B cell (primary cell): ENCODE measurements around the gene GRK5. TPM values are rescaled to one million over a fixed set of nuclear protein-coding genes. Genes with fewer than 3 reads are reported as not detected.
"Not testable (repeated sequence)": the region's sequence is repeated elsewhere in the genome, so short reads cannot be mapped to it uniquely, and the experiment has no call there.

ENCODE experiments used
- ATAC-seq: fragments of 200-7000 bp; cut with Tn5 transposase; one replicate; pipeline ENCODE4 v1.10.0; 2021; ENCODE audit warnings: low read depth, mild to moderate bottlenecking, moderate number of reproducible peaks, moderate library complexity
- CTCF ChIA-PET: fragments of 350-600 bp; sonication (Branson Sonifier 250); formaldehyde crosslinking; loops from one replicate; lab custom pipeline; 2021; ENCODE audit warnings: antibody characterized with exemption, inconsistent platforms; lab: Charles Lee
- POLR2A ChIA-PET: fragments of 350-600 bp; sonication (Branson Sonifier 250); formaldehyde crosslinking; loops from one replicate; lab custom pipeline; 2021; ENCODE audit warnings: antibody characterized with exemption; lab: Charles Lee
- DNase-seq: peaks from one replicate; pipeline ENCODE4 v3.0.0; 2013
- H2AFZ ChIP-seq: 2 replicates; pipeline ENCODE4 v1.6.1; 2012; ENCODE audit warnings: mild to moderate bottlenecking, low read depth, low read length; ENCODE audit not compliant: insufficient read depth, poor library complexity, severe bottlenecking
- H3K27ac ChIP-seq, 2 donors: 1 replicate in 1 of 2; 2 replicates in 1 of 2; pipeline ENCODE4 v1.5.1; 2012 to 2013; ENCODE audit warnings: low read length in 2 of 2, mild to moderate bottlenecking in 2 of 2, moderate library complexity in 1 of 2
- H3K27me3 ChIP-seq, 4 experiments: fragments of 200-600 bp in 1 of 4; sonication (generic) in 1 of 4; replicated peaks in 1 of 4; 1 replicate in 2 of 4; 2 replicates in 2 of 4; pipeline versions ENCODE4 v1.6.1 to v1.7.0; 2013 to 2016; ENCODE audit warnings: low read length in 3 of 4, mild to moderate bottlenecking in 2 of 4, mixed read lengths in 1 of 4, moderate library complexity in 1 of 4; ENCODE audit not compliant: insufficient read depth in 4 of 4, control insufficient read depth in 3 of 4; ENCODE audit errors: control extremely low read depth in 1 of 4
- H3K36me3 ChIP-seq, 2 experiments: replicated peaks in 1 of 2; 1 replicate in 1 of 2; 2 replicates in 1 of 2; pipeline versions ENCODE4 v1.6.1 to v1.7.1; 2013; ENCODE audit warnings: low read length in 1 of 2; ENCODE audit not compliant: insufficient read depth in 2 of 2, control insufficient read depth in 1 of 2; ENCODE audit errors: control extremely low read depth in 1 of 2, extremely low read depth in 1 of 2
- H3K4me1 ChIP-seq, 2 donors: fragments of 200-600 bp in 1 of 2; sonication (generic) in 1 of 2; 1 replicate in 1 of 2; 2 replicates in 1 of 2; pipeline versions ENCODE4 v1.5.1 to v1.6.1; 2013 to 2017; ENCODE audit warnings: low read length in 2 of 2; ENCODE audit not compliant: control insufficient read depth in 2 of 2, insufficient read depth in 2 of 2
- H3K4me2 ChIP-seq: replicated peaks from 2 replicates; pipeline ENCODE3; 2012; ENCODE audit warnings: mild to moderate bottlenecking, low read depth, low read length; ENCODE audit not compliant: poor library complexity, severe bottlenecking
- H3K4me3 ChIP-seq, 5 experiments: fragments of 200-600 bp in 1 of 5; sonication (generic) in 1 of 5; 1 replicate in 3 of 5; 2 replicates in 2 of 5; pipeline versions ENCODE4 v1.5.1 to v1.7.0; 2011 to 2016; ENCODE audit warnings: low read length in 4 of 5, mild to moderate bottlenecking in 4 of 5, low read depth in 2 of 5, control low read depth in 1 of 5, moderate library complexity in 1 of 5; ENCODE audit not compliant: insufficient read depth in 1 of 5; ENCODE audit errors: control extremely low read depth in 1 of 5, extremely low read depth in 1 of 5
- H3K79me2 ChIP-seq: fragments of 200-600 bp; sonication (generic); one replicate; pipeline ENCODE4 v1.6.0; 2016; ENCODE audit warnings: low read length; ENCODE audit not compliant: control insufficient read depth, insufficient read depth
- H3K9ac ChIP-seq: fragments of 200-600 bp; sonication (generic); 2 replicates; pipeline ENCODE4 v1.6.1; 2017; ENCODE audit warnings: mild to moderate bottlenecking, low read length, moderate library complexity
- H3K9me3 ChIP-seq, 3 donors: one replicate each; pipeline versions ENCODE4 v1.6.1 to v1.7.1; 2013; ENCODE audit warnings: low read length in 2 of 3; ENCODE audit not compliant: control insufficient read depth in 2 of 3, insufficient read depth in 1 of 3; ENCODE audit errors: control extremely low read depth in 1 of 3
- H4K20me1 ChIP-seq: 2 replicates; pipeline ENCODE4 v1.6.0; 2012; ENCODE audit warnings: mild to moderate bottlenecking, low read length; ENCODE audit not compliant: insufficient read depth, control insufficient read depth, poor library complexity, severe bottlenecking
- H3K27ac Mint-ChIP-seq: one replicate; pipeline ENCODE4 v1.8.0; 2021; ENCODE audit warnings: mixed read lengths
- H3K27me3 Mint-ChIP-seq: one replicate; pipeline ENCODE4 v1.8.0; 2021; ENCODE audit warnings: mixed read lengths
- H3K4me1 Mint-ChIP-seq: one replicate; pipeline ENCODE4 v1.8.0; 2021; ENCODE audit warnings: mixed read lengths
- H3K4me3 Mint-ChIP-seq: one replicate; pipeline ENCODE4 v1.8.0; 2021; ENCODE audit warnings: mixed read lengths
- H3K9me3 Mint-ChIP-seq: one replicate; pipeline ENCODE4 v1.8.0; 2022; ENCODE audit warnings: mixed read lengths; ENCODE audit not compliant: insufficient read depth
- EZH2 ChIP-seq: IDR thresholded peaks from 2 replicates; pipeline ENCODE4 v1.6.1; 2012; ENCODE audit warnings: borderline replicate concordance, low read depth, mild to moderate bottlenecking, moderate library complexity, low read length; ENCODE audit not compliant: insufficient read depth, poor library complexity, severe bottlenecking
- WGBS: methylation state at CpG from one replicate; pipeline ENCODE4 v1.1.5; 2013; ENCODE audit warnings: missing lambda C conversion rate; ENCODE audit not compliant: insufficient coverage; 5-methylcytosine and 5-hydroxymethylcytosine counted together
- intact Hi-C: fragments of 100-400 bp; cut with micrococcal nuclease; formaldehyde crosslinking; loops from one replicate; pipeline ENCODE4 v1.10.0; 2022
- polyA plus RNA-seq: library from polyadenylated mRNA; depleted of rRNA; stranded (reverse); fragments of >200 nt; gene quantifications from 2 replicates; pipeline ENCODE4 v1.2.3, GENCODE V29; 2012
- total RNA-seq, 2 donors: library from RNA; stranded (reverse); fragments of 120-200 nt in 1 of 2; gene quantifications; 1 replicate in 1 of 2; 2 replicates in 1 of 2; pipeline versions ENCODE4 v1.2.3 to v1.2.4, GENCODE V29; 2013 to 2022
- TF ChIP-seq, protein P1 (sequence below): fragments of 200-600 bp; IDR thresholded peaks from one replicate; pipeline ENCODE4 v1.8.0; 2022; ENCODE audit warnings: antibody characterized with exemption, mild to moderate bottlenecking

GRK5 gene
- total and polyA plus RNA-seq, 2 donors (not counting 1 experiment from before 2014, with no cell fraction given) = 21.9 to 54.8 TPM

DNA sequence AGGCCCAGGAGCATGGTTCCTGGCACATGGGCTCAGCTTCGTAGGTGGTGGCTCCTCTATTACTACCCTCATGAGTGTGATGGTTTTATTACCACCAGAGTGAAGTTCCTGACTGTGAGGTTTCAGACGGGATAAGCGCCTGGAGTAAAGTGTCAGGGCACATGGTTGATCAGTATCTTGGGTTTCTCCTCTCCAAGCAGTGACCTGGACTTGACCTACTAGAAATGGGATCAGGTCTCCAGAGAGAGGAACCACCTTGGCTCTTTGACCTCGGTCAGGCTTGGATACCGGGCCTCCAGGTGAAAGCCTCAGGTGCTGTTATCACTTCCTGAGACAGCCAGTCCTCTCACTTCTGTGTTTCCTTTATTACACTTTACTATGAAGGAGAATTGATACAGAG is 67.7 kb downstream of the GRK5 start:
- Histone ChIP-seq H2AFZ (no peak overlapping the region), H3K36me3 (no peaks in the 10 kb centered on the region), H3K9ac (no peak overlapping the region), H3K79me2 (peaks cover 97% of the 10 kb centered on the region), H3K9me3 (no peaks in the 10 kb centered on the region), H3K27me3 (no peaks in the 10 kb centered on the region), H3K27ac (peak overlapping the region; percentile 12 to 49), H4K20me1 (peaks cover 8% of the 10 kb centered on the region), H3K4me3 (no peak overlapping the region), H3K4me2 (peak overlapping the region; percentile 23), H3K4me1 (peaks cover 36 to 52% of the 10 kb centered on the region in 2 donors)
- peak overlapping the region; percentile 5 for H3K4me3 Mint-ChIP-seq
- 80% methylated on average over 3 of the region's 5 CpGs for WGBS
- peak overlapping the region; percentile 5 for H3K27ac Mint-ChIP-seq
- H3K27me3 Mint-ChIP-seq = no peaks in the 10 kb centered on the region
- H3K4me1 Mint-ChIP-seq = peaks cover 69% of the 10 kb centered on the region
- DNase-seq = no peak
- ChIA-PET CTCF (interaction anchor here (1.0 to 1.1 kb wide), 2 partner anchors 32 to 66 kb away, joined by 3 read pairs; no protein-coding TSS in a partner anchor), POLR2A (no interaction called here)
- intact Hi-C loops = no loop called here
- no peak for TF ChIP-seq EZH2
- TF ChIP-seq, protein P1, sequence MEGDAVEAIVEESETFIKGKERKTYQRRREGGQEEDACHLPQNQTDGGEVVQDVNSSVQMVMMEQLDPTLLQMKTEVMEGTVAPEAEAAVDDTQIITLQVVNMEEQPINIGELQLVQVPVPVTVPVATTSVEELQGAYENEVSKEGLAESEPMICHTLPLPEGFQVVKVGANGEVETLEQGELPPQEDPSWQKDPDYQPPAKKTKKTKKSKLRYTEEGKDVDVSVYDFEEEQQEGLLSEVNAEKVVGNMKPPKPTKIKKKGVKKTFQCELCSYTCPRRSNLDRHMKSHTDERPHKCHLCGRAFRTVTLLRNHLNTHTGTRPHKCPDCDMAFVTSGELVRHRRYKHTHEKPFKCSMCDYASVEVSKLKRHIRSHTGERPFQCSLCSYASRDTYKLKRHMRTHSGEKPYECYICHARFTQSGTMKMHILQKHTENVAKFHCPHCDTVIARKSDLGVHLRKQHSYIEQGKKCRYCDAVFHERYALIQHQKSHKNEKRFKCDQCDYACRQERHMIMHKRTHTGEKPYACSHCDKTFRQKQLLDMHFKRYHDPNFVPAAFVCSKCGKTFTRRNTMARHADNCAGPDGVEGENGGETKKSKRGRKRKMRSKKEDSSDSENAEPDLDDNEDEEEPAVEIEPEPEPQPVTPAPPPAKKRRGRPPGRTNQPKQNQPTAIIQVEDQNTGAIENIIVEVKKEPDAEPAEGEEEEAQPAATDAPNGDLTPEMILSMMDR = no peak
- no peaks in the 10 kb centered on the region for H3K9me3 Mint-ChIP-seq
- ATAC-seq = no peak

DNA sequence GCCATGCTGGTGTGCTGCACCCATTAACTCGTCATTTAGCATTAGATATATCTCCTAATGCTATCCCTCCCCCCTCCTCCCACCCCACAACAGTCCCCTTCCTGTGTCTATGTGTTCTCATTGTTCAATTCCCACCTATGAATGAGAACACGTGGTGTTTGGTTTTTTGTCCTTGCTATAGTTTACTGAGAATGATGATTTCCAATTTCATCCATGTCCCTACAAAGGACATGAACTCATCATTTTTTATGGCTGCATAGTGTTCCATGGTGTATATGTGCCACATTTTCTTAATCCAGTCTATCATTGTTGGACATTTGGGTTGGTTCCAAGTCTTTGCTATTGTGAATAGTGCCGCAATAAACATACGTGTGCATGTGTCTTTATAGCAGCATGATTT is 68.8 kb downstream of the GRK5 start:
- H4K20me1 ChIP-seq, H3K9me3 Mint-ChIP-seq, H3K27me3 Mint-ChIP-seq, H3K27me3 ChIP-seq, H3K36me3 ChIP-seq, DNase-seq, ATAC-seq, H3K27ac ChIP-seq, CTCF ChIA-PET, H3K4me2 ChIP-seq, H3K27ac Mint-ChIP-seq, H3K4me3 ChIP-seq, H2AFZ ChIP-seq, intact Hi-C loops, H3K9ac ChIP-seq, H3K9me3 ChIP-seq, H3K4me3 Mint-ChIP-seq: not testable (repeated sequence)
- POLR2A ChIA-PET = interaction anchor here (0.6 kb wide), 1 partner anchor 21 kb away, joined by 4 read pairs; no protein-coding TSS in a partner anchor
- WGBS = no CpG with 5 or more reads among the region's 4 CpGs
- peaks cover 25 to 42% of the 10 kb centered on the region in 2 donors for H3K4me1 ChIP-seq
- peaks cover 69% of the 10 kb centered on the region for H3K4me1 Mint-ChIP-seq
- peaks cover 97% of the 10 kb centered on the region for H3K79me2 ChIP-seq
